HCT116 (cell line): ENCODE results near the gene LRRC56.

Experiments
- CEBPB ChIP-seq: IDR thresholded peaks from 2 replicates; pipeline ENCODE4 v1.6.1; 2012; ENCODE audit warnings: low read depth
- CTCF ChIP-seq, 3 experiments: fragments of 200-600 bp in 1 of 3; sonication (generic) in 1 of 3; IDR thresholded peaks in 2 of 3; conservative IDR thresholded peaks in 1 of 3; 2 replicates each; pipeline ENCODE4 v1.5.1; 2012 to 2017; ENCODE audit warnings: low read depth in 2 of 3, low read length in 2 of 3, antibody characterized with exemption in 1 of 3, borderline replicate concordance in 1 of 3, control low read depth in 1 of 3, mild to moderate bottlenecking in 1 of 3, mixed read lengths in 1 of 3, mixed run types in 1 of 3, moderate library complexity in 1 of 3; ENCODE audit not compliant: insufficient read depth in 1 of 3
- POLR2A ChIP-seq: IDR thresholded peaks from 2 replicates; pipeline ENCODE4 v1.7.0; 2011; ENCODE audit warnings: borderline replicate concordance; ENCODE audit not compliant: insufficient read depth, insufficient read length; ENCODE audit errors: extremely low read depth
- POLR2AphosphoS5 ChIP-seq: IDR thresholded peaks from 2 replicates; pipeline ENCODE4 v1.6.1; 2011; ENCODE audit warnings: mild to moderate bottlenecking, low read depth, low read length, moderate library complexity
- RAD21 ChIP-seq: IDR thresholded peaks from 2 replicates; pipeline ENCODE4 v1.6.1; 2012; ENCODE audit warnings: low read depth, mild to moderate bottlenecking
- REST ChIP-seq: IDR thresholded peaks from 2 replicates; pipeline ENCODE4 v1.6.1; 2012; ENCODE audit warnings: low read depth
- SIN3A ChIP-seq: IDR thresholded peaks from 2 replicates; pipeline ENCODE4 v1.6.1; 2012; ENCODE audit warnings: low read depth
- YY1 ChIP-seq: IDR thresholded peaks from 2 replicates; pipeline ENCODE4 v1.6.1; 2011; ENCODE audit warnings: low read length, low read depth, moderate library complexity, mild to moderate bottlenecking; ENCODE audit not compliant: insufficient replicate concordance; ENCODE audit errors: extremely low read depth
- ZFX ChIP-seq: fragments of 450-650 bp; IDR thresholded peaks from 2 replicates; pipeline ENCODE4 v1.6.1; 2017
- ZNF274 ChIP-seq: fragments of 200-500 bp; sonication (Bioruptor generic); IDR thresholded peaks from 2 replicates; pipeline ENCODE4 v1.6.1; 2014; ENCODE audit warnings: mild to moderate bottlenecking, low read depth, low read length, inconsistent platforms
- TF ChIP-seq, protein P1 (sequence below): IDR thresholded peaks from 2 replicates; pipeline ENCODE4 v1.6.1; 2012

- TF ChIP-seq CTCF (IDR thresholded peaks at IDR 0.05 in 2 of 3, conservative IDR thresholded peaks at IDR 0.05 in 1 of 3; ENCODE audit: borderline replicate concordance in 1 of 3, insufficient read depth in 1 of 3, low read depth in 2 of 3, low read length in 2 of 3) (no peak), POLR2A (no peak), SIN3A (no peak), REST (no peak), ZNF274 (no peak), CEBPB (no peak), YY1 (no peak), RAD21 (no peak), POLR2AphosphoS5 (no peak), ZFX (no peak)
- TF ChIP-seq, protein P1, sequence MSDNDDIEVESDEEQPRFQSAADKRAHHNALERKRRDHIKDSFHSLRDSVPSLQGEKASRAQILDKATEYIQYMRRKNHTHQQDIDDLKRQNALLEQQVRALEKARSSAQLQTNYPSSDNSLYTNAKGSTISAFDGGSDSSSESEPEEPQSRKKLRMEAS: no peak
Measured at GRCh38 chr11:544817-545166, 7.5 kb downstream of the LRRC56 start.
